Measurements from ENCODE around the gene SERAC1. TPM values are rescaled to one million over a fixed set of nuclear protein-coding genes. Genes with fewer than 3 reads are reported as not detected.

The SERAC1 gene
- total and polyA plus RNA-seq, 4 donors, result 2.0 to 4.4 (median 2.3) TPM

DNA sequence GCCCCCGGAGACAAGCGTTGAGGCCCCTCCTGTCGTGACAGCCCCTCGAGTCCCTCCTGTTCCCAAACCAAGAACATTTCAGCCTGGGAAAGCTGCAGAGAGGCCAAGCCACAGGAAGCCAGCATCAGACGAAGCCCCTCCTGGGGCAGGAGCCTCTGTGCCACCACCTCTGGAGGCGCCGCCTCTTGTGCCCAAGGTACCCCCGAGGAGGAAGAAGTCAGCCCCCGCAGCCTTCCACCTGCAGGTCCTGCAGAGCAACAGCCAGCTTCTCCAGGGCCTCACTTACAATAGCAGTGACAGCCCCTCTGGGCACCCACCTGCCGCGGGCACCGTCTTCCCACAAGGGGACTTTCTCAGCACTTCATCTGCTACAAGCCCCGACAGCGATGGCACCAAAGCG lies 72.4 kb downstream of the SERAC1 start:
- TF ChIP-seq RAD21 (IDR thresholded peaks at IDR 0.05), result no peak
- TF ChIP-seq, protein P1, sequence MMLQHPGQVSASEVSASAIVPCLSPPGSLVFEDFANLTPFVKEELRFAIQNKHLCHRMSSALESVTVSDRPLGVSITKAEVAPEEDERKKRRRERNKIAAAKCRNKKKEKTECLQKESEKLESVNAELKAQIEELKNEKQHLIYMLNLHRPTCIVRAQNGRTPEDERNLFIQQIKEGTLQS (IDR thresholded peaks at IDR 0.05), result no peak
- no peak for TF ChIP-seq YY1 (IDR thresholded peaks at IDR 0.05)
- no peak for TF ChIP-seq RXRA (IDR thresholded peaks at IDR 0.05)
- no peak for TF ChIP-seq TAF1 (conservative IDR thresholded peaks at IDR 0.05)
- TF ChIP-seq, protein P2, sequence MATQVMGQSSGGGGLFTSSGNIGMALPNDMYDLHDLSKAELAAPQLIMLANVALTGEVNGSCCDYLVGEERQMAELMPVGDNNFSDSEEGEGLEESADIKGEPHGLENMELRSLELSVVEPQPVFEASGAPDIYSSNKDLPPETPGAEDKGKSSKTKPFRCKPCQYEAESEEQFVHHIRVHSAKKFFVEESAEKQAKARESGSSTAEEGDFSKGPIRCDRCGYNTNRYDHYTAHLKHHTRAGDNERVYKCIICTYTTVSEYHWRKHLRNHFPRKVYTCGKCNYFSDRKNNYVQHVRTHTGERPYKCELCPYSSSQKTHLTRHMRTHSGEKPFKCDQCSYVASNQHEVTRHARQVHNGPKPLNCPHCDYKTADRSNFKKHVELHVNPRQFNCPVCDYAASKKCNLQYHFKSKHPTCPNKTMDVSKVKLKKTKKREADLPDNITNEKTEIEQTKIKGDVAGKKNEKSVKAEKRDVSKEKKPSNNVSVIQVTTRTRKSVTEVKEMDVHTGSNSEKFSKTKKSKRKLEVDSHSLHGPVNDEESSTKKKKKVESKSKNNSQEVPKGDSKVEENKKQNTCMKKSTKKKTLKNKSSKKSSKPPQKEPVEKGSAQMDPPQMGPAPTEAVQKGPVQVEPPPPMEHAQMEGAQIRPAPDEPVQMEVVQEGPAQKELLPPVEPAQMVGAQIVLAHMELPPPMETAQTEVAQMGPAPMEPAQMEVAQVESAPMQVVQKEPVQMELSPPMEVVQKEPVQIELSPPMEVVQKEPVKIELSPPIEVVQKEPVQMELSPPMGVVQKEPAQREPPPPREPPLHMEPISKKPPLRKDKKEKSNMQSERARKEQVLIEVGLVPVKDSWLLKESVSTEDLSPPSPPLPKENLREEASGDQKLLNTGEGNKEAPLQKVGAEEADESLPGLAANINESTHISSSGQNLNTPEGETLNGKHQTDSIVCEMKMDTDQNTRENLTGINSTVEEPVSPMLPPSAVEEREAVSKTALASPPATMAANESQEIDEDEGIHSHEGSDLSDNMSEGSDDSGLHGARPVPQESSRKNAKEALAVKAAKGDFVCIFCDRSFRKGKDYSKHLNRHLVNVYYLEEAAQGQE (IDR thresholded peaks at IDR 0.05), result no peak
- TF ChIP-seq NR2F2 (IDR thresholded peaks at IDR 0.05), result no peak
- no peak for TF ChIP-seq GABPA (IDR thresholded peaks at IDR 0.05 in 1 of 2, conservative IDR thresholded peaks at IDR 0.05 in 1 of 2)
- no peak for TF ChIP-seq HNF4A (conservative IDR thresholded peaks at IDR 0.05)
- TF ChIP-seq SP1 (IDR thresholded peaks at IDR 0.05), result no peak
- TF ChIP-seq, protein P3, sequence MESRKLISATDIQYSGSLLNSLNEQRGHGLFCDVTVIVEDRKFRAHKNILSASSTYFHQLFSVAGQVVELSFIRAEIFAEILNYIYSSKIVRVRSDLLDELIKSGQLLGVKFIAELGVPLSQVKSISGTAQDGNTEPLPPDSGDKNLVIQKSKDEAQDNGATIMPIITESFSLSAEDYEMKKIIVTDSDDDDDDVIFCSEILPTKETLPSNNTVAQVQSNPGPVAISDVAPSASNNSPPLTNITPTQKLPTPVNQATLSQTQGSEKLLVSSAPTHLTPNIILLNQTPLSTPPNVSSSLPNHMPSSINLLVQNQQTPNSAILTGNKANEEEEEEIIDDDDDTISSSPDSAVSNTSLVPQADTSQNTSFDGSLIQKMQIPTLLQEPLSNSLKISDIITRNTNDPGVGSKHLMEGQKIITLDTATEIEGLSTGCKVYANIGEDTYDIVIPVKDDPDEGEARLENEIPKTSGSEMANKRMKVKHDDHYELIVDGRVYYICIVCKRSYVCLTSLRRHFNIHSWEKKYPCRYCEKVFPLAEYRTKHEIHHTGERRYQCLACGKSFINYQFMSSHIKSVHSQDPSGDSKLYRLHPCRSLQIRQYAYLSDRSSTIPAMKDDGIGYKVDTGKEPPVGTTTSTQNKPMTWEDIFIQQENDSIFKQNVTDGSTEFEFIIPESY (IDR thresholded peaks at IDR 0.05), result no peak
- no peak for TF ChIP-seq HNF4G (IDR thresholded peaks at IDR 0.05)
- TF ChIP-seq EGR1 (IDR thresholded peaks at IDR 0.05; ENCODE audit: low read depth in 2 of 2), result no peak
- TF ChIP-seq, protein P4, sequence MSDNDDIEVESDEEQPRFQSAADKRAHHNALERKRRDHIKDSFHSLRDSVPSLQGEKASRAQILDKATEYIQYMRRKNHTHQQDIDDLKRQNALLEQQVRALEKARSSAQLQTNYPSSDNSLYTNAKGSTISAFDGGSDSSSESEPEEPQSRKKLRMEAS (IDR thresholded peaks at IDR 0.05), result no peak
- TF ChIP-seq JUND (IDR thresholded peaks at IDR 0.05), result no peak
- WGBS, result 98% methylated on average over 15 of the region's 15 CpGs
- Histone ChIP-seq H3K27me3 (ENCODE audit: control insufficient read depth in 4 of 4, insufficient read depth in 4 of 4, low read length in 3 of 4) (no peaks in the 10 kb centered on the region), H3K4me1 (ENCODE audit: control insufficient read depth in 4 of 4, insufficient read depth in 4 of 4, low read length in 3 of 4) (no peaks in the 10 kb centered on the region), H3K9me3 (ENCODE audit: control insufficient read depth in 4 of 4, low read length in 3 of 4) (no peaks in the 10 kb centered on the region), H3K36me3 (ENCODE audit: control insufficient read depth in 4 of 4, insufficient read depth in 3 of 4, low read depth in 1 of 4, low read length in 3 of 4) (peaks cover 0 to 39% (median 15%) of the 10 kb centered on the region in 4 donors), H3K27ac (ENCODE audit: low read depth in 1 of 2, low read length in 2 of 2) (no peak overlapping the region), H3K4me3 (ENCODE audit: low read depth in 1 of 3, low read length in 3 of 3) (no peak overlapping the region), H3K9ac (ENCODE audit: low read depth in 1 of 2, low read length in 2 of 2) (no peak overlapping the region)
- DNase-seq (ENCODE audit: low spot score), result no peak

DNA sequence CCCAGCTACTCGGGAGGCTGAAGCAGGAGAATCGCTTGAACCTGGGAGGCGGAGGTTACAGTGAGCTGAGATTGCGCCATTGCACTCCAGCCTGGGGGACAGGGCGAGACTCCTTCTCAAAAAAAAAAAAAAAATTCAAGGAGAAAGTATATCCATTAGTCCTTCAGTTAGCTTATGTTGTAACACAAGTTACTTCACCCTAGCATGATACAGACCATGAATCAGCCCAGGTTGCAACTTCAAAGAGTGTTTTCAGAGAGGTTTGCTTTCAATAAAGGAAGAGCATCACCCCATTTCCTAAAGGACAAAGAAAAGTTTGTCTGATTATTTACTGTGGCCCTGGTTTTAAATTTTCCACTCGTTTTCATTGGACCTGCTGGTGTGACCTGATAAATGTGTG lies 73.0 kb downstream of the SERAC1 start:
- H3K4me1 ChIP-seq (ENCODE audit: control insufficient read depth in 4 of 4, insufficient read depth in 4 of 4, low read length in 3 of 4), result no peaks in the 10 kb centered on the region
- H3K36me3 ChIP-seq (ENCODE audit: control insufficient read depth in 4 of 4, insufficient read depth in 3 of 4, low read depth in 1 of 4, low read length in 3 of 4), result peaks cover 0 to 41% (median 16%) of the 10 kb centered on the region in 4 donors
- no peak overlapping the region for H3K27ac ChIP-seq (ENCODE audit: low read depth in 1 of 2, low read length in 2 of 2)
- TF ChIP-seq, protein P3 (IDR thresholded peaks at IDR 0.05), result no peak
- no peak for TF ChIP-seq NR2F2 (IDR thresholded peaks at IDR 0.05)
- TF ChIP-seq EGR1 (IDR thresholded peaks at IDR 0.05; ENCODE audit: low read depth in 2 of 2), result no peak
- TF ChIP-seq HNF4G (IDR thresholded peaks at IDR 0.05), result no peak
- TF ChIP-seq, protein P1 (IDR thresholded peaks at IDR 0.05), result no peak
- TF ChIP-seq, protein P5, sequence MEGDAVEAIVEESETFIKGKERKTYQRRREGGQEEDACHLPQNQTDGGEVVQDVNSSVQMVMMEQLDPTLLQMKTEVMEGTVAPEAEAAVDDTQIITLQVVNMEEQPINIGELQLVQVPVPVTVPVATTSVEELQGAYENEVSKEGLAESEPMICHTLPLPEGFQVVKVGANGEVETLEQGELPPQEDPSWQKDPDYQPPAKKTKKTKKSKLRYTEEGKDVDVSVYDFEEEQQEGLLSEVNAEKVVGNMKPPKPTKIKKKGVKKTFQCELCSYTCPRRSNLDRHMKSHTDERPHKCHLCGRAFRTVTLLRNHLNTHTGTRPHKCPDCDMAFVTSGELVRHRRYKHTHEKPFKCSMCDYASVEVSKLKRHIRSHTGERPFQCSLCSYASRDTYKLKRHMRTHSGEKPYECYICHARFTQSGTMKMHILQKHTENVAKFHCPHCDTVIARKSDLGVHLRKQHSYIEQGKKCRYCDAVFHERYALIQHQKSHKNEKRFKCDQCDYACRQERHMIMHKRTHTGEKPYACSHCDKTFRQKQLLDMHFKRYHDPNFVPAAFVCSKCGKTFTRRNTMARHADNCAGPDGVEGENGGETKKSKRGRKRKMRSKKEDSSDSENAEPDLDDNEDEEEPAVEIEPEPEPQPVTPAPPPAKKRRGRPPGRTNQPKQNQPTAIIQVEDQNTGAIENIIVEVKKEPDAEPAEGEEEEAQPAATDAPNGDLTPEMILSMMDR (IDR thresholded peaks at IDR 0.05; ENCODE audit: low read depth, low read length, missing input control), result no peak
- TF ChIP-seq SP1 (IDR thresholded peaks at IDR 0.05), result no peak
- no peak for TF ChIP-seq TAF1 (conservative IDR thresholded peaks at IDR 0.05)
- no peak for TF ChIP-seq FOXA1 (IDR thresholded peaks at IDR 0.05)
- TF ChIP-seq, protein P4 (IDR thresholded peaks at IDR 0.05), result no peak
- TF ChIP-seq RXRA (IDR thresholded peaks at IDR 0.05), result no peak
- no peak for TF ChIP-seq JUND (IDR thresholded peaks at IDR 0.05)
- no peak for TF ChIP-seq GABPA (IDR thresholded peaks at IDR 0.05 in 1 of 2, conservative IDR thresholded peaks at IDR 0.05 in 1 of 2)
- TF ChIP-seq YY1 (IDR thresholded peaks at IDR 0.05), result no peak
- no peaks in the 10 kb centered on the region for H3K9me3 ChIP-seq (ENCODE audit: control insufficient read depth in 4 of 4, low read length in 3 of 4)
- H3K27me3 ChIP-seq (ENCODE audit: control insufficient read depth in 4 of 4, insufficient read depth in 4 of 4, low read length in 3 of 4), result no peaks in the 10 kb centered on the region
- DNase-seq (ENCODE audit: low spot score), result no peak
- WGBS, result 93% methylated on average over 6 of the region's 6 CpGs
- no peak overlapping the region for H3K4me3 ChIP-seq (ENCODE audit: low read depth in 1 of 3, low read length in 3 of 3)
- no peak overlapping the region for H3K9ac ChIP-seq (ENCODE audit: low read depth in 1 of 2, low read length in 2 of 2)
